ENCODE measurements around the gene ISOC2. TPM values are rescaled to one million over a fixed set of nuclear protein-coding genes. Genes with fewer than 3 reads are reported as not detected.
"Not testable (repeated sequence)": the region's sequence is repeated elsewhere in the genome, so short reads cannot be mapped to it uniquely, and the experiment has no call there.

The ISOC2 gene
- total RNA-seq, 1 experiment from 2014 or later, result 186 TPM

DNA sequence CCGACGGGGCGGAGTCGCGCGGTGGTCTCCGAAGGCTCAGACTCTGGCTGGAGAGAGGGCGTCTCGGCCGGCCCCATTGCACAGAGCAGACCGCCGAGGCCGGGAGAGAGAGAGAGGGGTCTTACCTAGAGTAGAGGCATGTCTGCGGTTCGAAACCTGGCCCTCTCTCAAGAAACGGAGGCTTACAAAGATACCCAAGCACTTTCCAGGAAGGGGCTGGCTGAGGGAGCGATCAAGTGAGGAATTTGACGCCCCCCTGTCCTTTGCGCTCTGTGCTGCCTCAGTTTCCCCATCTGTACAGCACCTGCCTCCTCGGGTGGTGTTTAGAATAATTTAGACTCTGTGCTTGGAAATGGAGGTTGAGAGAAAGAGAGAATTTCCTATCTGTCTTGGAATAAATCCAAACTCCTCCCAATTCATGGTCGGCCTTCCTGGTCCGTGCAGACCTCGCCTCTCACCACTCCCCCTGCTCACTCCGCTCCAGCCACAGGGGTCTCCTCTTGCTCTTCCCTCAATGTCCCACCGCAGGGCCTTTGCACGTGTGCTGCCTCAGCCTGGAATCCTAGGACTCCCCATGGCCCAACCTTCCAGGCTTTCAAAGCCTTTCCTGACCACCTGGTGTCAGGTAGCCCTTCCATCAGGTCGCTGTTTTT, 658 bp upstream of the ISOC2 start:
- peak; percentile 35 for DNase-seq (ENCODE audit: low spot score)

DNA sequence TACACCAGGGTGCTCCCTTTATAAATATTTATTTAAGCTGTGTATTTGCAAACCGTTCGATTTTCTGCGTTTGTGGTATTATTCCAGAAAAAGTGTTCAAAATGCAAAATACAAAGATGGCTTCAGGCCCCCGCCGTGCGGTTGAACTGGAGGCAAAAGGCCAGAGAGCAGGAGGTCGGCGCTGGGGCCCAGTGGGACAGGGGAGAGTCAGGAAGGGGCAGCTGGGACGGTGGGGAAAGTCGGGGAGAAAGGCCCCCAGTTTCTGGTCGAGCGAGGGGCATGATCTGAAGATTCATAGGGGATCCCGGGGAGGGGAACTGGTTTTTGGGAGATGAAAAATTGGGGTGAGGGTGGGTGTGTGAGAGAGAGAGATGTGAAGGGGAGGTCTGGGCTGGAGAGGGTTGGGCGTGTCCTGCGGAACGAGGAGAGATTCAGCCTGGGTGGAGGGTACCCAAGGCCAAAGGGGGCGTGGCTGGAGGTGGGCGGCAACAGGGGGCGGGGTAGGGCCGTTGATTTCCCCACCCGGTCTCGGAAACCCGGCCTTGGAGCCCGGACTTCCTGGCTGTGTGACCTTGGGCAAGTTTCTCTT, 678 bp downstream of the ISOC2 start:
- in situ Hi-C loops (cut with HindIII; ENCODE audit: low sequenced_read_pairs), result no loop called here
- peak; percentile 62 for DNase-seq (ENCODE audit: low spot score)

More for the DNA sequence above, 658 bp upstream of the ISOC2 start:
- in situ Hi-C loops (cut with HindIII; ENCODE audit: low sequenced_read_pairs), result no loop called here

DNA sequence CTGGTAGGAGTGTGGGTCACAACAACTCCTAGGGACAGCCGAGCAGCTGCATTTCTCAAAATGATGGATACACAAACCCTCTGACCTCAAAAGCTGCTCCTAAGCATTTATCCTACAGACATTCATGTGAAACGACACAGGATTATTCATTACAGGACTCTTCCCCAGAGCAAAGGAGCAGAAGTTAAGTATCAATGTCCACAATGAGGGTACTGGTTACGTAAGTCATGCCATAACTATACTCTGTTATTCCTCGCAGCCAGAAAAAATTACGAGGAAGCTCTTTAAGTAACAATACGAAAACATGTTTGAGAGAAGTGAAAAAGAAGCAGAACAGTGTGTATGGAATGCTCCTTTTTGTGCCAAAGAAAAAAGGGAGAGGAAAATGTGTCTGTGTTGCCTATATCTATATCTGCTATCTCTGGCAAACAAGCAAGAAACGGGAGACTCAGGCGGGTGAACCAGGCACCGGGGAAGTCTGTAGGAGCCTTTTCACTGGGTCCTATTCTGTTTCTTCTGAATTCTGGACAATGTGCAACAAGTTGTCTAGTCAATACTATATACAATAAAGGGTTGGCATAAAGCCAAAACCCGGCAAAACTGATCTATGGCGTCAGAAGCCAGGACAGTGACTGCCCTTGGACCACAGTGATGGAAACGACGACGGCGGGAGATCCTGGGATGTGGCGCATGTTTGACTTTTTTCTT, 1.3 kb downstream of the ISOC2 start:
- in situ Hi-C loops (cut with HindIII; ENCODE audit: low sequenced_read_pairs), result no loop called here
- DNase-seq (ENCODE audit: low spot score), result peak; percentile 32

GRCh38 chr19:55459551-55459949, 1.9 kb downstream of the ISOC2 start:
- no peak for DNase-seq (ENCODE audit: low spot score)
- in situ Hi-C loops (cut with HindIII; ENCODE audit: low sequenced_read_pairs), result no loop called here

- in situ Hi-C loops (cut with HindIII; ENCODE audit: low sequenced_read_pairs), result no loop called here
- no peak for DNase-seq (ENCODE audit: low spot score)
Observed at GRCh38 chr19:55457683-55458457, 3.6 kb downstream of the ISOC2 start.

DNA sequence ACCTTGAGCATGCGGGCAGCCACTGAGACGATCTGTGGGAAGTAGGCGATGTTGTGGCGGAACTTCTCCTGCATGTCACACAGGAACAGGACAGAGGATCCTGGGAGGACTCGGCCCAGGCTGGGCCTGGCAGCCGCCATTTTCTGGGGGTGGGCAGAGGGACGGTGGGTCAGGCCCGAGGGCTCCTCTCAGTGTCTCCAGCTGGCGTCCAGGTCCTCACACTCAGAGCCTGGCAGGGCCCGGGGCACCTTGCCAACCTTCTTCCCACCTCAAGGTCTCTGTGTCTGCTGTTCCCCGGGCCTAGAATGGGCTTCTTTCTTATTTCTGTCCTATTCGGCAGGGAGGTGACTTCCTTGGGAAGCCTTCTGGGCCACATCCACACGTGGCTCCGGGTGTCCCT, 5.1 kb downstream of the ISOC2 start:
- DNase-seq (ENCODE audit: low spot score), result no peak
- in situ Hi-C loops (cut with HindIII; ENCODE audit: low sequenced_read_pairs), result no loop called here

DNA sequence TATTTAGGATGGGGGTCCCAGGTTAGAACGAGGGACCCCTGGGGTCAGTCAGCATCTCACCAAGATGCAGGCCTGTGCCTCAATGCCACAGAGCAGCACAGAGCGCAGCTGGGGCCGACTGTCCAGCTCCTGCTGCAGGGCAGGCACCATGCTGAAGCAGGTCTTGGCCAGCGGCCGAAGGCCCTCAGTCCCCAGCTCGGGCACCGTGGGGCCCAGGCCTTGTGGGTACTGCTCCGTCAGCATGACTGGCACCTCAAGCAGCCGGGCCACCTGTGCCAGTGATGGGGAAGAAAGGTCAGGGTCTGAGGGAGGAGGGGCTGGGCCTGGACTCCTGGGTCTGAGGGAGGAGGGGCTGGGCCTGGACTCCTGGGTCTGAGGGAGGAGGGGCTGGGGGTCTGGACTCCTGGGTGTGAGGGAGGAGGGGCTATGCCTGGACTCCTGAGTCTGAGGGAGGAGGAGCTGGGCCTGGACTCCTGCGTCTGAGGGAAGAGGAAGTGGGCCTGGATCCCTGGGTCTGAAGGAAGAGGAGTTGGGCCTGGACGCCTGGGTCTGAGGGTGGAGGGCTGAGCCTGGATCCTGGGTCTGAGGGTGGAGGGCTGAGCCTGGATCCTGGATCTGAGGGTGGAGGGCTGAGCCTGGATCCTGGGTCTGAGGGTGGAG, 5.7 kb downstream of the ISOC2 start:
- DNase-seq (ENCODE audit: low spot score), result no peak
- in situ Hi-C loops (cut with HindIII; ENCODE audit: low sequenced_read_pairs), result no loop called here

DNA sequence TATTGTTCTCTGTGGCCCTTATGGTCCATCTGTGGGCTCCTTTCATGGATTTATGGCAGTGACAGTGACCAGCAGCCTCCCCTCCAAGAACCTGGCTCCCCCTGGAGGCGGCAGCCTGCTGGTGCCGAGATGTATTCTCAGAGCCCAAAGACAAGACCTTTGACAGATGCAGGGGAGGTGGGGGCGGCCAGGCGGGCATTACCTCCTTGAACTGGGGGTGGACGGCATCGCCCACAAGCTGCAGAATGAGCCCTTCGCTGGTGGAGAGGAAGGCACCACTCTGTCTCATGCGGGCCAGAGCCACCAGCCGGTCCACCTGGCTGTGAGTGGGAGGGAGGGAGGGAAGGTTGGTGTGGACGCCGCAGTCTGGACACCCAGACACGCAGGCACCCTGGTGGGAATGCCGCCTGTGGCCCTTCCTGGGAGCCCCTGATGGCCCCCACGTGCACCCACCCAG, 6.6 kb downstream of the ISOC2 start:
- DNase-seq (ENCODE audit: low spot score), result peak; percentile 63
- in situ Hi-C loops (cut with HindIII; ENCODE audit: low sequenced_read_pairs), result no loop called here

DNA sequence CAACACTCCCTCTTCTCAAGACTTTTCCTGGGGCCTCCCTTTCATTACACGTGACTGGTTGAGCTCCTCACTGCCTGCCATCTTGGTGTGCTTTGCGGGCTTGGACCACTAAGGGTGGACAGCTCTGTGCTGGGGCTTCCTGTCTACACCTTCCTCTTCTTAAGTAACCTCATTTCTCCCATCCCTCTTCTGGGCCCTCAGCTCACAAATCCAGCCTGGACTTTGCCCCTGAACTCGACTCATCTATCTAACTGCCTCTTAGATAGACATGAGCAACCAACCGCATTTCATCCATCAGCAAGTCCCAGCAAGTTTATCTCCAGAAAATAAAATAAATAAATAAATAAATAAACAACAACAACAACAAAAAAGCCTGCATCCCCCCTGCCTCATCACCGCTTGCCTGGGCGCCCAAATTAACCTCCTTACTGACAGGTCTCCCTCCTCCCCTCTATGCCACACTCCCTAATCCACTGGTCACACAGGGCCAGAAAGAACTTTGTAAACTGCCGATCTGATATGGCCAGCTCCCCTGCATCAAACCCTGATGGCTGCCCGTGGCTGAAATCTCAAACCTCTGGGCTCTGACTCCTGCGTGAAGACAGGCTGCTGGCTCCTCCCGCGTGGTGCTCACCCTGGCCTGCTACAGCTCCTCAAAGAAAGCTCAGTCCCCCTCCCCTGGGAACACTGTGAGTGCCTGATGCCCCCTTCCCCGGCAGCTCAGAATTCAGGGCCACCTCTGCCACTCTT, 7.8 kb downstream of the ISOC2 start:
- DNase-seq (ENCODE audit: low spot score), result no peak
- in situ Hi-C loops (cut with HindIII; ENCODE audit: low sequenced_read_pairs), result no loop called here

DNA sequence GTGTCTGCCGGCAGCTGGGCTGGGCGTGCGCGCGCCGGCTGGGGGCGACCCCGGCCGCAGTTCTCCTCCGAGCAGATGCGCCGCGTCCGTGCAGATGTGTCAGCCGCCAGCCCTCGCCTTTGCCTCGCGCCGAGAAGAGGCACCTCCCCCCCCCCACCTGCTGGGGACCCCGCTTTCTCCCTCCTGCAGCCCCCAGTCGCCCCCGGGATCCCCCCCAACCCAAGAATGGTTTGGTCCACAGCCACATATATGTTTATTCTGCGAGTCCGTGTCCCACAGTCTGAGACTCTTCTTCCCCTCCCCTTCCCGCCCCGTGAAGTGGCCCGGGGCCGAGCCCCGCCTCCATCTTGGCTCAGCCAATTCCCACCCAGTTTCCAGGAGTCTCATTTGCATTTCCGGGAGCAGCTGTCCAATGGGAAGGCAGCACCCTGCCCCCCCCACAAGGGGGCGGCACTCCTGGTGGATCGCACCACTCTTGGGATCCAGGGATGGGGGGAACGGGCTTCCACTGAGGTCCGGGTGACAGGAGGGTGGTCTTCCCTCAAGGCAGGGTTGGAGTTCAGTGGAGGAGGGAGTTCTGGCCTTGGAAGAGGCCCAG, 8.6 kb downstream of the ISOC2 start:
- peak; percentile 97 for DNase-seq (ENCODE audit: low spot score)
- in situ Hi-C loops (cut with HindIII; ENCODE audit: low sequenced_read_pairs), result no loop called here

GRCh38 chr19:55451965-55452748, 9.3 kb downstream of the ISOC2 start:
- in situ Hi-C loops (cut with HindIII; ENCODE audit: low sequenced_read_pairs), result no loop called here
- peak; percentile 67 for DNase-seq (ENCODE audit: low spot score)

- in situ Hi-C loops (cut with HindIII; ENCODE audit: low sequenced_read_pairs), result no loop called here
- no peak for DNase-seq (ENCODE audit: low spot score)
Observed at GRCh38 chr19:55451163-55451964, 10.1 kb downstream of the ISOC2 start.

GRCh38 chr19:55449469-55449868, 12.0 kb downstream of the ISOC2 start:
- no peak for DNase-seq (ENCODE audit: low spot score)
- in situ Hi-C loops (cut with HindIII; ENCODE audit: low sequenced_read_pairs), result no loop called here

DNA sequence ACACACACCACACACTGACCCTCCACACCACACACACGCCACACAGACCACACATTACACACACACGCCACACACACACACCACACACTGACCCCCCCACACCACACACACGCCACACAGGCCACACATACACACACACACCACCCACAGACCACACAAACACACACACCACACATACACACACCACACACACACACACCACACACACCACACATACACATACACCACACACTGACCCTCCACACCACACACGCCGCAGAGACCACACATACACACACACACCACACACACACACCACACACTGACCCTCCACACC, 13.3 kb downstream of the ISOC2 start:
- in situ Hi-C loops (cut with HindIII; ENCODE audit: low sequenced_read_pairs), result not testable (repeated sequence)

GRCh38 chr19:55447421-55448174, 13.8 kb downstream of the ISOC2 start:
- in situ Hi-C loops (cut with HindIII; ENCODE audit: low sequenced_read_pairs), result no loop called here
- DNase-seq (ENCODE audit: low spot score), result peak; percentile 74

More for the DNA sequence above, 13.3 kb downstream of the ISOC2 start:
- DNase-seq (ENCODE audit: low spot score), result not testable (repeated sequence)

GRCh38 chr19:55446060-55446459, 15.4 kb downstream of the ISOC2 start:
- no peak for DNase-seq (ENCODE audit: low spot score)
- in situ Hi-C loops (cut with HindIII; ENCODE audit: low sequenced_read_pairs), result no loop called here
